PC-9 (cell line): ENCODE measurements around the gene TRIM66. TPM values are rescaled to one million over a fixed set of nuclear protein-coding genes. Genes with fewer than 3 reads are reported as not detected.

Source experiments
- BruUV-seq: library from RNA; stranded (reverse); fragments of 400-500 nt; replicated peaks from 2 replicates; lab custom pipeline; 2021; lab: Mats Ljungman, UMichigan
- CTCF ChIA-PET: fragments of 300-600 bp; sonication (Branson Sonifier 250); formaldehyde crosslinking; loops from one replicate; lab custom pipeline; 2022; ENCODE audit warnings: antibody characterized with exemption; lab: Charles Lee
- POLR2A ChIA-PET: fragments of 300-600 bp; sonication (Branson Sonifier 250); formaldehyde crosslinking; loops from one replicate; lab custom pipeline; 2022; ENCODE audit warnings: antibody characterized with exemption; ENCODE audit not compliant: unreplicated experiment; lab: Charles Lee
- DNase-seq, 2 experiments: peaks; one replicate each; pipeline versions ENCODE4 v3.0.0 to v3.0.0-alpha.2; 2015 to 2022; ENCODE audit warnings: mixed read lengths in 1 of 2
- H2AFZ ChIP-seq: fragments of 200-600 bp; sonication (generic); 2 replicates; pipeline ENCODE4 v1.8.1; 2017; ENCODE audit warnings: antibody characterized with exemption
- H3F3A ChIP-seq: fragments of 200-600 bp; sonication (generic); 2 replicates; pipeline ENCODE4 v1.8.1; 2017; ENCODE audit warnings: antibody characterized with exemption, mild to moderate bottlenecking, low read depth; ENCODE audit not compliant: insufficient read depth
- H3K27ac ChIP-seq: fragments of 200-600 bp; sonication (generic); 2 replicates; pipeline ENCODE4 v1.6.1; 2016; ENCODE audit warnings: mixed run types
- H3K27me3 ChIP-seq: fragments of 200-600 bp; sonication (generic); 2 replicates; pipeline ENCODE4 v1.6.1; 2016; ENCODE audit warnings: low read depth, mixed run types; ENCODE audit not compliant: insufficient read depth
- H3K36me3 ChIP-seq: fragments of 200-600 bp; sonication (generic); 2 replicates; pipeline ENCODE4 v1.6.1; 2016; ENCODE audit warnings: low read depth, mixed run types
- H3K4me1 ChIP-seq: fragments of 200-600 bp; sonication (generic); replicated peaks from 2 replicates; pipeline ENCODE4 v1.6.1; 2016; ENCODE audit warnings: mixed run types; ENCODE audit not compliant: insufficient read depth
- H3K4me2 ChIP-seq: fragments of 200-600 bp; sonication (generic); 2 replicates; pipeline ENCODE4 v1.6.1; 2017; ENCODE audit warnings: mixed run types
- H3K4me3 ChIP-seq: fragments of 200-600 bp; sonication (generic); 2 replicates; pipeline ENCODE4 v1.6.1; 2016; ENCODE audit warnings: mixed run types
- H3K79me2 ChIP-seq: fragments of 200-600 bp; sonication (generic); 2 replicates; pipeline ENCODE4 v1.6.1; 2017; ENCODE audit warnings: low read depth, mixed run types
- H3K9me2 ChIP-seq: fragments of 200-600 bp; sonication (generic); 2 replicates; pipeline ENCODE4 v1.8.1; 2017; ENCODE audit warnings: mild to moderate bottlenecking; ENCODE audit not compliant: insufficient read depth
- H3K9me3 ChIP-seq: fragments of 200-600 bp; sonication (generic); 2 replicates; pipeline ENCODE4 v1.8.1; 2016; ENCODE audit warnings: low read depth; ENCODE audit not compliant: insufficient read depth
- H4K20me1 ChIP-seq: fragments of 200-600 bp; sonication (generic); 2 replicates; pipeline ENCODE4 v1.8.1; 2017; ENCODE audit not compliant: insufficient read depth
- CTCF ChIP-seq: fragments of 200-600 bp; sonication (generic); conservative IDR thresholded peaks from 2 replicates; pipeline ENCODE4 v1.6.1; 2017; ENCODE audit warnings: mixed run types, antibody characterized with exemption, mild to moderate bottlenecking, moderate library complexity
- EZH2 ChIP-seq: fragments of 200-600 bp; sonication (generic); IDR thresholded peaks from 2 replicates; pipeline ENCODE4 v1.8.0; 2017; ENCODE audit warnings: antibody characterized with exemption, low read depth
- intact Hi-C: fragments of 100-400 bp; cut with micrococcal nuclease; formaldehyde crosslinking; loops from one replicate; pipeline ENCODE4 v1.10.0; 2022; ENCODE audit not compliant: unreplicated experiment
- total RNA-seq: library from RNA; stranded (reverse); gene quantifications from 2 replicates; pipeline ENCODE4 v1.2.3, GENCODE V29; 2021

TRIM66 gene
- total RNA-seq, 1 experiment from 2014 or later = 17.0 TPM

- TF ChIP-seq CTCF (no peak), EZH2 (no peak)
- Histone ChIP-seq H3K4me3 (no peak overlapping the region), H3K9me2 (no peaks in the 10 kb centered on the region), H3K79me2 (no peaks in the 10 kb centered on the region), H3K27me3 (no peaks in the 10 kb centered on the region), H3K9me3 (no peaks in the 10 kb centered on the region), H2AFZ (no peak overlapping the region), H3K4me2 (no peak overlapping the region), H3K4me1 (no peaks in the 10 kb centered on the region), H3K36me3 (no peaks in the 10 kb centered on the region), H4K20me1 (no peaks in the 10 kb centered on the region), H3K27ac (no peak overlapping the region), H3F3A (no peaks in the 10 kb centered on the region)
- ChIA-PET POLR2A (no interaction called here), CTCF (no interaction called here)
- BruUV-seq = no TSS peak
- intact Hi-C loops = no loop called here
- DNase-seq = no peak
Observed at GRCh38 chr11:8641332-8641731, 41.1 kb downstream of the TRIM66 start.

- Histone ChIP-seq H3K4me1 (no peaks in the 10 kb centered on the region), H4K20me1 (no peaks in the 10 kb centered on the region), H3F3A (no peaks in the 10 kb centered on the region), H3K27me3 (no peaks in the 10 kb centered on the region), H3K9me3 (no peaks in the 10 kb centered on the region), H2AFZ (no peak overlapping the region), H3K79me2 (no peaks in the 10 kb centered on the region), H3K36me3 (no peaks in the 10 kb centered on the region), H3K4me2 (no peak overlapping the region), H3K9me2 (no peaks in the 10 kb centered on the region), H3K4me3 (no peak overlapping the region), H3K27ac (no peak overlapping the region)
- intact Hi-C loops = no loop called here
- DNase-seq = no peak
- BruUV-seq = no TSS peak
- ChIA-PET POLR2A (no interaction called here), CTCF (no interaction called here)
- TF ChIP-seq CTCF (no peak), EZH2 (no peak)
Observed at GRCh38 chr11:8640267-8640906, 42.1 kb downstream of the TRIM66 start.

- H3K4me1 ChIP-seq = no peaks in the 10 kb centered on the region
- BruUV-seq = no TSS peak
- ChIA-PET POLR2A (no interaction called here), CTCF (no interaction called here)
- H3K27ac ChIP-seq = no peak overlapping the region
- no peak overlapping the region for H2AFZ ChIP-seq
- TF ChIP-seq CTCF (no peak), EZH2 (no peak)
- no peaks in the 10 kb centered on the region for H3F3A ChIP-seq
- H3K4me2 ChIP-seq = no peak overlapping the region
- DNase-seq = no peak
- H3K9me3 ChIP-seq = no peaks in the 10 kb centered on the region
- H3K27me3 ChIP-seq = no peaks in the 10 kb centered on the region
- H4K20me1 ChIP-seq = no peaks in the 10 kb centered on the region
- no peaks in the 10 kb centered on the region for H3K9me2 ChIP-seq
- H3K4me3 ChIP-seq = no peak overlapping the region
- H3K36me3 ChIP-seq = no peaks in the 10 kb centered on the region
- H3K79me2 ChIP-seq = no peaks in the 10 kb centered on the region
- intact Hi-C loops = no loop called here
Observed at GRCh38 chr11:8639655-8640054, 42.8 kb downstream of the TRIM66 start.
